Measurements from ENCODE around the gene DNAH10.

Gene DNAH10

GRCh38 chr12:123801573-123802178 is 39.6 kb downstream of the DNAH10 start:
- no peak for DNase-seq

DNA sequence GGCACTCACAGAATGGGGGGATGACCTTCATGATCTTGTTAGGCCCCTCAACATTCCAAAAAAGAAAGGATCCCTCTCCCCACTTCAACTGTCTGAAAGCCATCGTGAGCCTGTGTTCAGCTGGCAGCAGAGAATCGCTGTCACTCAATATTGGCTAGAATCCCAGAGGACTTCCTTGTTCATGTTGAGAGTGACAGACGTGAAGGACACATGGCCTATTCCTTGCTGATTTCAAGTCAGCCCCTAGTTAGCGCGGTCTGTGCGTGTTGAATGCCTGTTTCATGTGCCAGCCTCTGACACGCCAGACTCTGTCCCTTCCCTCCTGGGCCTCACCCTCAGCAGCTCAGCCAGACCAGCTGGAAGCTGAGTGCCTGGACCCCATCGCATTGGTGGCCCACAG is 43.1 kb downstream of the DNAH10 start:
- no peak for DNase-seq

DNA sequence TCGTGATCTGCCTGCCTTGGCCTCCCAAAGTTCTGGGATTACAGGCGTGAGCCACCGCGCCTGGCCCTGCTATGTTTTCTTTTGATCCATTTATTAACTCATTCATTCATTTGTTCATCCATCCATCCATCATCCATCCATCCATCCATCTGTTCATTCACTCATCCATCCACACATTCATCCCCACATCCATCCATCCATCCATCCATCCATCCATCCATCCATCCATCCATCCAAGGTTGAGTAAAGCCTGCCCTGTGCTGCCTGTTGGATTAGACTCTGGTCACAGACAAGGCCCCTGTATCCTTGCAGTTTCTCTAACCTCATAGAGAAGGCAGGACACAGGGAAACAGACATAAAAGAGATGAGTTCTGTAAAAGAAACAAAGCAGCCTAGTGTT is 44.9 kb downstream of the DNAH10 start:
- DNase-seq: no peak

DNA sequence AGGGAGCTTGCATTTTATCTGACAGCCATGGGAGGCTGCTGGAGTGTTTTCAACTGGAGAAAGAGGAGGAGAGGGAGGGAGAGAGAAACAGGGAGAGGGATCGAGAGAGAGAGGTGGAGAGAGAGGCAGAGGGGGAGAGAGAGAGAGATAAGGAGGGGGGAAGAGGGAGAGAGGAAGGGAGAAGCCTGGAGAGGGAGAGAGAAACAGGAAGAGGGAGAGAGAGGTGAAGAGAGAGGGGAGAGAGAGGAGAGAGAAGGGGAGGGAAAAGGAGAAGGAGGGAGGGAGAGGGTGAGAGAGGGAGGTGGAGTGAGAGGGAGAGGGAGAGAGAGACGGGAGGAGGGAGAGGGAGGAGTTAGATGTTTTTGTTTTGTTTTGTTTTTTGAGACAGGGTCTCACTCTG is 45.6 kb downstream of the DNAH10 start:
- DNase-seq: no peak

DNA sequence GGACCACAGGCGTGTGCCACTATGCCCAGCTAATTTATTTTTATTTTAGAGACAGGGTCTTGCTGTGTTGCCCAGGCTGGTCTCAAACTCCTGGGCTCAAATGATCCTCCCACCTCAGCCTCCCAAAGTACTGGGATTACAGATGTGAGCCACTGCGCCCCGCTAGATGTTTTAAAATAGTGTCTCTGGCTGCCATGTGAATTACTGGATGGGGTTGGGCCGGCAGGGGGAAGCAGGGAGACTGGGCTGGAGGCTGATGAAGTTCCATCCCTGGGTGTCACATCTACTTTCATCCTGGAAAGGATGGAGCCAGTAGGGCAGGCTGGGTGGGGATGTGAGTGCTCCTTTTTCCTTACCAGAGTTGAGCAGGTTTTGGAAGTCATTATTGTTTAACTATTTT is 46.1 kb downstream of the DNAH10 start:
- DNase-seq: no peak

DNA sequence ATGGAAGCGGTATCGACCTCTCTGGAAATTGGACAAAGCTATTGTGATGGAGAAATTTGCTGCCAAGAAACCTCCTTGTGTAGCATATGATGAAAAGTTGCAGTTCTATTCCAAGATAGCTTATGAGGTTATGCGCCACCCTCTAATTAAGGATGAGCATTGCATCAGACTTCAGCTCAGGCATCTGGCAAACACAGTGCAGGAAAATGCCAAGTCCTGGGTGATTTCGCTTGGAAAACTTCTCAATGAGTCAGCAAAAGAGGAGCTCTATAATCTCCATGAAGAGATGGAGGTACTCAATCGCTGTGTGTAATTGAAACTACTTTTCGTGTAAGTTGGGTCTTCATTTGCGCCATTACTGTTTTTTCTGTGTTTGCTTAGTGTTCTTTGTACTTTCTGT is 51.2 kb downstream of the DNAH10 start:
- no peak for DNase-seq

GRCh38 chr12:123815968-123816367 is 53.9 kb downstream of the DNAH10 start:
- no peak for DNase-seq

- DNase-seq: no peak
These were observed 54.9 kb downstream of the DNAH10 start for GRCh38 chr12:123816896-123817537.

GRCh38 chr12:123822804-123823203 is 60.7 kb downstream of the DNAH10 start:
- DNase-seq: no peak

DNA sequence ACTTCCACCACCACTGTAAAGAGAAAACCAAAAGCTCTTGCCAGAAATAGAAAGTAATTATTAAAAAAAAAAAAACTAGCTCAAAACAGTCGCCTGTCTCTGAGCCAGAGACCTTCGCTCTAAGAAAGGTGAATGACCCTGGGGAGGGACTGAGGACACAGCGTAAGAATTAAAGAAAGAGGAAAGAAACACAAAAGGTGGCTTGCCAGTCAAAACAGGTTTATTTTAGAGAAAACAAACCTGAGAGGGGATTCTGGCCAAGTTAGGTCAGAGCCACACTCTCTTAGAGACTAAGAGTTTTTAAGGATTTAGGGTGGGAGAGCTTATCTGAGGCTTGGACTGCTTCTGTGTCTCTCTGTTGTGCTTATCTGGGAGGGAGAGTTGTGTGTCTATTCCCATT is 66.0 kb downstream of the DNAH10 start:
- DNase-seq: no peak

- DNase-seq: no peak
These were observed 66.9 kb downstream of the DNAH10 start for GRCh38 chr12:123828854-123829547.

GRCh38 chr12:123829561-123829960 is 67.5 kb downstream of the DNAH10 start:
- no peak for DNase-seq

GRCh38 chr12:123830675-123831074 is 68.6 kb downstream of the DNAH10 start:
- no peak for DNase-seq

DNA sequence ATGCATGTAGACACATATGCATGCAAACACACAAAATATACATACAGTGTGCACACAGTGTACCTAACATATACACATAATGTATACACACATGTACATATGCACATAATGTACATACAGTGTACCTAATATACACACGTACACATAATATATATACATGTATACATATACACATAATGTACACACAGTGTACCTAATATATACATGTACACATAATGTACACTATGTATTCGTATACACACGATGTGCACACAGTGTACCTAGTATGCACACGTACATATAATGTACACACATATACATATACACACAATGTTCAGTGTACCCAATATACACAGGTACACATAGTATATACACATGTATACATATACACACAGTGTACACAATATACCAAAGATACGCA is 70.0 kb downstream of the DNAH10 start:
- no peak for DNase-seq

DNA sequence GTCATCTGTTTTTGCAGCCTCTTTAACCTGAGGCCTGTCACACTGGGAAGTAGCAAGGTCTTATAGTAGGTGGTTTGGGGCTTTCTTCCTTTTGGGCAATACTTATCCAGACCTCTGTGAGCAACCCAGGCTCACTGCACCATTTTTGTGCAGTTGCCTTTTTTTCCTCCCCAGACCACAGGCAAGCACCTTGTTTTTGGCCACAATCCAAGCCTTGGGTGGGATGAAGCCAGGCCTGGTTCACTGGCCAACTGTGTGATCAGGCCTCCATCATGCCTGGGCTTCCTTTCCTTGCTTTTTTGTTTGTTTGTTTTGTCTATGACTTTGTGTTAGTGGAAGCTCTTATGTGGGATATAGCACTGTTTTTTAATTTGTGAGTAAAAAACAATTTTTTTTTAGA is 71.7 kb downstream of the DNAH10 start:
- DNase-seq: no peak

- no peak for DNase-seq
These were observed 72.7 kb downstream of the DNAH10 start for GRCh38 chr12:123834845-123835244.

- DNase-seq: no peak
These were observed 74.2 kb downstream of the DNAH10 start for GRCh38 chr12:123836292-123836691.

- no peak for DNase-seq
These were observed 77.7 kb downstream of the DNAH10 start for GRCh38 chr12:123839826-123840225.

DNA sequence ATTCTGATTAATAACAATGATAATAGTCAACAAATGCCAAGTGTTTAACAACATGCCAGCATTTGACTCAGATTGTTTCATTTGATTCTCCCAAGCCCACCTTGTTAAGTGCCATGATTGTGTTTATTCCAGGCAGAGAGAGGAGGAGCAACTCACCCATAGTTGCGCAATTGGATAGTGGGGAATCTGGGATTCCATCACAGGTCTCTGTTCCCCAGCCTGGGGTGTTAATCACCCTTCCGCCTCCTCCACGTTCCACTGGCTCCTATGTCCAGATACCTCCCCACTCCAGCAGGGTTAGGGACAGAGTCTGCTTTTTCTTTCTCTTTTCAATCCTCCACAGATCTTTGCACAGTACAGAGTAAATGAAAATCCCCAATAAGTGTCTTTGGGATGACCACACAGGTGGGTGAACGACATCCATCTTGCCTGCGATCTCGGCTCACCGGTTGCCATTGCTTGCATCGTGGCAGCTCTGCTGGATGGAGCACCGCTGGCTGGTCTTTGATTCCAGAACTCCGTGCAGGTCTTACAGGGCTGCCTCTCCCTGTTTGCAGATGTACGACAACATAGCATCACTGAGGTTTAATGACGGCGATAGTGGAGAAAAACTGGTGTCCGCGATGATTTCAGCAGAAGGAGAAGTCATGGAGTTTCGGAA is 78.8 kb downstream of the DNAH10 start:
- no peak for DNase-seq

DNA sequence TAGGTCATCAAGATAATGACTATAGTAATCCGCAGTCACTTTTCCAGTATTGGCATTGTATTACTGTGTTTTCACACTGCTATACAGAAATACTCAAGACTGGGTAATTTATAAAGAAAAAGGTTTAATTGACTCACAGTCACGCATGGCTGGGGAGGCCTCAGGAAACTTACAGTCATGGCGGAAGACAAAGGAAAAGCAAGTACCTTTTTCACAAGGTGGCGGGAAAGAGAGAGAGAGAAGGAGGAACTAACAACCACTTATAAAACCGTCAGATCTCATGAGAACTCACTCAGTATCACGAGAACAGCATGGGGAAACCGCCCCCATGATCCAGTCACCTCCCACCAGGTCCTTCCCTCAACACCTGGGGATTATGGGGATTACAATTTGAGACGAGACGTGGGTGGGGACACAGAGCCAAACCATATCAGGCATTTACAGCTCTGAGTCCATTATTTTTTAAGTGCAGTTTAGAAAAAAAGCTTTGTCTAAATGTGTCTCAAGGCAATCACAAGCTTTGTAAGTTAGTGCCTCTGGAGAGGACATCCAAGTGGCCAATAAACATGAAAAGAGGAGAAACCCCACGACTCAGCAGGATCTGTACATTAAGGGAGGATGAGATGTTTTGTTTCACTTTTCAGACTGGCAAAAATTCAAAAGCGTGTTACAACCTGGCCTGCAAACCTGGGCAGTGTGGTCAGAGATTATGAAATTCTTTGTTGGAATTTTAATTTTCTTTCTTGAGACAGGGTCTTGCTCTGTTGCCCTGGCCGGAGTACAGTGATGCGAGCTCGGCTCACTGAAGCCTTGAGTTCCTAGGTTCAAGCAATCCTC is 82.0 kb downstream of the DNAH10 start:
- no peak for DNase-seq

- no peak for DNase-seq
These were observed 83.8 kb downstream of the DNAH10 start for GRCh38 chr12:123845881-123846280.

- DNase-seq: no peak
These were observed 84.2 kb downstream of the DNAH10 start for GRCh38 chr12:123846340-123846739.

- no peak for DNase-seq
These were observed 84.9 kb downstream of the DNAH10 start for GRCh38 chr12:123847019-123847418.
